Neuronal stem cell (in vitro differentiated cells): ENCODE results near the gene FSTL4.
A peak's percentile ranks its signal among the peaks of the same experiment; 100 is the strongest.

ENCODE experiments used
- DNase-seq: peaks from one replicate; pipeline ENCODE4 v3.0.0-alpha.2; 2013; ENCODE audit warnings: low spot score
- H2AFZ ChIP-seq: one replicate; pipeline ENCODE4 v1.6.1; 2013; ENCODE audit warnings: mild to moderate bottlenecking, low read length, inconsistent platforms
- H2AK5ac ChIP-seq: 2 replicates; pipeline ENCODE4 v1.6.1; 2013; ENCODE audit warnings: low read depth, mild to moderate bottlenecking, inconsistent platforms, low read length, moderate library complexity, mixed read lengths
- H2BK120ac ChIP-seq: 2 replicates; pipeline ENCODE4 v1.6.1; 2013; ENCODE audit warnings: low read depth, mild to moderate bottlenecking, inconsistent platforms, low read length, moderate library complexity, mixed read lengths
- H2BK12ac ChIP-seq: one replicate; pipeline ENCODE4 v1.6.1; 2013; ENCODE audit warnings: low read length, inconsistent platforms
- H2BK15ac ChIP-seq: 2 replicates; pipeline ENCODE4 v1.6.1; 2013; ENCODE audit warnings: mild to moderate bottlenecking, low read length, inconsistent platforms, mixed read lengths
- H2BK5ac ChIP-seq: one replicate; pipeline ENCODE4 v1.6.1; 2013; ENCODE audit warnings: inconsistent platforms, mild to moderate bottlenecking, low read length, moderate library complexity
- H3K14ac ChIP-seq: one replicate; pipeline ENCODE4 v1.6.1; 2013; ENCODE audit warnings: low read length, inconsistent platforms
- H3K18ac ChIP-seq: 2 replicates; pipeline ENCODE4 v1.6.1; 2013; ENCODE audit warnings: low read length, inconsistent platforms
- H3K23ac ChIP-seq: 2 replicates; pipeline ENCODE4 v1.6.1; 2013; ENCODE audit warnings: low read depth, mild to moderate bottlenecking, mixed read lengths, low read length, inconsistent platforms; ENCODE audit not compliant: poor library complexity
- H3K27ac ChIP-seq: replicated peaks from 3 replicates; pipeline ENCODE4 v1.5.1; 2013; ENCODE audit warnings: low read length, inconsistent platforms
- H3K27me3 ChIP-seq, 3 experiments: 2 replicates each; pipeline ENCODE4 v1.6.1; 2013; ENCODE audit warnings: low read length in 3 of 3, mild to moderate bottlenecking in 2 of 3, inconsistent platforms in 1 of 3, low read depth in 1 of 3, mixed read lengths in 1 of 3, moderate library complexity in 1 of 3; ENCODE audit not compliant: control insufficient read depth in 3 of 3, insufficient read depth in 3 of 3
- H3K36me3 ChIP-seq, 2 donors: replicated peaks in 1 of 2; 2 replicates each; pipeline ENCODE4 v1.6.1; 2013; ENCODE audit warnings: low read length in 2 of 2; ENCODE audit not compliant: control insufficient read depth in 2 of 2, insufficient read depth in 2 of 2
- H3K4ac ChIP-seq: 2 replicates; pipeline ENCODE4 v1.6.1; 2013; ENCODE audit warnings: inconsistent platforms, mild to moderate bottlenecking, low read length, moderate library complexity
- H3K4me1 ChIP-seq, 2 donors: 1 replicate in 1 of 2; 2 replicates in 1 of 2; pipeline ENCODE4 v1.6.1; 2013; ENCODE audit warnings: low read length in 2 of 2, low read depth in 1 of 2; ENCODE audit not compliant: control insufficient read depth in 2 of 2, insufficient read depth in 1 of 2
- H3K4me2 ChIP-seq: one replicate; pipeline ENCODE4 v1.6.1; 2013; ENCODE audit warnings: mild to moderate bottlenecking, low read length, inconsistent platforms; ENCODE audit not compliant: insufficient read depth, poor library complexity, severe bottlenecking
- H3K4me3 ChIP-seq, 2 donors: 2 replicates each; pipeline ENCODE4 v1.5.1; 2013; ENCODE audit warnings: low read length in 2 of 2, mild to moderate bottlenecking in 2 of 2, inconsistent platforms in 1 of 2, moderate library complexity in 1 of 2
- H3K79me1 ChIP-seq: one replicate; pipeline ENCODE4 v1.6.1; 2013; ENCODE audit warnings: low read depth, mild to moderate bottlenecking, inconsistent platforms, low read length, moderate library complexity
- H3K9ac ChIP-seq: one replicate; pipeline ENCODE4 v1.6.1; 2013; ENCODE audit warnings: mild to moderate bottlenecking, low read depth, low read length, inconsistent platforms; ENCODE audit not compliant: poor library complexity
- H3K9me3 ChIP-seq, 2 donors: replicated peaks in 1 of 2; 2 replicates each; pipeline versions ENCODE3 to v1.6.1; 2013; ENCODE audit warnings: low read length in 2 of 2, mild to moderate bottlenecking in 2 of 2, inconsistent platforms in 1 of 2, low read depth in 1 of 2, mixed read lengths in 1 of 2, moderate library complexity in 1 of 2; ENCODE audit not compliant: control insufficient read depth in 2 of 2, insufficient read depth in 1 of 2
- H4K8ac ChIP-seq: one replicate; pipeline ENCODE4 v1.6.1; 2013; ENCODE audit warnings: low read depth, mild to moderate bottlenecking, inconsistent platforms, low read length, moderate library complexity
- H4K91ac ChIP-seq: one replicate; pipeline ENCODE4 v1.6.1; 2013; ENCODE audit warnings: low read length, low read depth, mild to moderate bottlenecking, inconsistent platforms; ENCODE audit not compliant: poor library complexity
- WGBS, 2 donors: extraction: QIAGEN DNeasy Blood & Tissue Kit; methylation state at CpG; one replicate each; pipeline ENCODE4 v1.1.7; 2013; ENCODE audit warnings: missing lambda C conversion rate in 2 of 2, mixed read lengths in 1 of 2; ENCODE audit not compliant: insufficient read length in 2 of 2, insufficient replicate concordance in 1 of 2; ENCODE audit errors: extremely low coverage in 2 of 2; 5-methylcytosine and 5-hydroxymethylcytosine counted together

The FSTL4 gene

DNA sequence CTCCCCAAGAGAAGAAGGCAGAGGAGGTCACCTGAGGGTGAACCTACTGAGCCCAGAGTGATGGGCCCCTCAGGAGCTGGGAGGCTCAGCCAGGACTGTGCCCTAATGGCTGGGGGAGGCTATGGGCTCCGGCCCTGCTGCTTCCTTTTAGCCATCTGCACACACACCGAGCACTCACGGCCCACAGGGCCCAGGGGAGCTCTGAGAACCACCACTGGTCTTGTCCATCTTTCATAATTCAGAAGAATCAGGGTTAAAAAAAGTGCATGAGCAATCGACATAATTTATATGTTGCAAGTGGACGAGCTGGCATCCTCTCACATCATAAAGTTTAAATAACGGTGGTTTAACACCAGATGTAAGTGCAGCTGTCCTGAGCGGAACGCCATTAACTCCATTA is 162.1 kb downstream of the FSTL4 start:
- no peak overlapping the region for H2AK5ac ChIP-seq
- H4K8ac ChIP-seq, result no peak overlapping the region
- no peak overlapping the region for H2AFZ ChIP-seq
- peaks cover 0 to 3% (median 0%) of the 10 kb centered on the region in 3 experiments for H3K27me3 ChIP-seq
- no peak overlapping the region for H3K4me2 ChIP-seq
- no peak overlapping the region for H3K4ac ChIP-seq
- no peak overlapping the region for H2BK15ac ChIP-seq
- no peak overlapping the region for H2BK120ac ChIP-seq
- H4K91ac ChIP-seq, result no peak overlapping the region
- H3K36me3 ChIP-seq, result no peaks in the 10 kb centered on the region
- H3K18ac ChIP-seq, result no peak overlapping the region
- no peak overlapping the region for H3K27ac ChIP-seq
- no peak overlapping the region for H2BK5ac ChIP-seq
- H3K23ac ChIP-seq, result no peak overlapping the region
- H2BK12ac ChIP-seq, result no peak overlapping the region
- H3K9me3 ChIP-seq, result no peaks in the 10 kb centered on the region
- H3K4me3 ChIP-seq, result no peak overlapping the region
- no peaks in the 10 kb centered on the region for H3K4me1 ChIP-seq
- no peaks in the 10 kb centered on the region for H3K79me1 ChIP-seq
- no CpG with 5 or more reads among the region's 8 CpGs for WGBS, 2 donors
- H3K9ac ChIP-seq, result no peak overlapping the region
- no peak overlapping the region for H3K14ac ChIP-seq
- DNase-seq, result no peak

DNA sequence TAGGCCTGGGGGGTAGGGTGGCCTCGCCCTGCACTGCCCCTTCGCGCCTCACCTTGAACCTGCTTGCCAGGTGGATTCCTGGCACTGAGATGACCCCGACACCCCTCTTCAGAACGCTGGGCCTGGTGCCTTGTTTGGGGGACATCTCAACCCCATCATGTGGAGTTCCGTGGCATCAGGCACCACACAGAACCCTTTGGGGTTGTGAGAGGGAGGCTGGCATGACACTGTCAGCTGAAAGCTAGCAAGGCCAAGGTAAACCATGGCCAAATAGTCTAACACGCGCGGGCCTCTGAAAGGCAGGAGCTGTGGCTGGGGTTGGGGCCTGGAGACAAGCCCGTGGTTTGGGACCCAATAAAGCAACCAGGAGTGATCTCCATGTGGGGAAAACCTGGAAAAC is 163.2 kb downstream of the FSTL4 start:
- Histone ChIP-seq H3K79me1 (no peaks in the 10 kb centered on the region), H3K27ac (no peak overlapping the region), H3K9me3 (no peaks in the 10 kb centered on the region), H3K18ac (peak overlapping the region; percentile 46), H3K4me2 (no peak overlapping the region), H2AFZ (no peak overlapping the region), H2BK120ac (no peak overlapping the region), H3K4me3 (no peak overlapping the region), H4K8ac (no peak overlapping the region), H3K27me3 (peaks cover 0 to 3% (median 0%) of the 10 kb centered on the region in 3 experiments), H3K9ac (no peak overlapping the region), H3K36me3 (no peaks in the 10 kb centered on the region), H2BK12ac (no peak overlapping the region), H3K4ac (no peak overlapping the region), H2BK15ac (no peak overlapping the region), H4K91ac (no peak overlapping the region), H3K14ac (no peak overlapping the region), H2AK5ac (peak overlapping the region; percentile 49), H2BK5ac (no peak overlapping the region), H3K4me1 (no peaks in the 10 kb centered on the region), H3K23ac (peak overlapping the region; percentile 6)
- no CpG with 5 or more reads among the region's 10 CpGs for WGBS, 2 donors
- DNase-seq, result no peak

- H3K4me1 ChIP-seq, result no peaks in the 10 kb centered on the region
- no peak overlapping the region for H3K4ac ChIP-seq
- no peak overlapping the region for H3K14ac ChIP-seq
- H3K9me3 ChIP-seq, result no peaks in the 10 kb centered on the region
- H2AK5ac ChIP-seq, result peak overlapping the region; percentile 54
- peak overlapping the region; percentile 40 for H2BK120ac ChIP-seq
- H3K18ac ChIP-seq, result peak overlapping the region; percentile 65
- H3K79me1 ChIP-seq, result no peaks in the 10 kb centered on the region
- H4K91ac ChIP-seq, result peak overlapping the region; percentile 14
- H3K4me2 ChIP-seq, result no peak overlapping the region
- H2BK15ac ChIP-seq, result peak overlapping the region; percentile 51
- H3K27ac ChIP-seq, result no peak overlapping the region
- no peak overlapping the region for H2BK5ac ChIP-seq
- H3K23ac ChIP-seq, result peak overlapping the region; percentile 28
- H3K27me3 ChIP-seq, result peaks cover 0 to 4% (median 0%) of the 10 kb centered on the region in 3 experiments
- DNase-seq, result no peak
- no peak overlapping the region for H2BK12ac ChIP-seq
- H2AFZ ChIP-seq, result no peak overlapping the region
- H3K9ac ChIP-seq, result no peak overlapping the region
- WGBS, 2 donors, result no CpG with 5 or more reads among the region's 9 CpGs
- no peak overlapping the region for H3K4me3 ChIP-seq
- H3K36me3 ChIP-seq, result no peaks in the 10 kb centered on the region
- H4K8ac ChIP-seq, result peak overlapping the region; percentile 84
Measured at GRCh38 chr5:133446440-133446839, 165.9 kb downstream of the FSTL4 start.

DNA sequence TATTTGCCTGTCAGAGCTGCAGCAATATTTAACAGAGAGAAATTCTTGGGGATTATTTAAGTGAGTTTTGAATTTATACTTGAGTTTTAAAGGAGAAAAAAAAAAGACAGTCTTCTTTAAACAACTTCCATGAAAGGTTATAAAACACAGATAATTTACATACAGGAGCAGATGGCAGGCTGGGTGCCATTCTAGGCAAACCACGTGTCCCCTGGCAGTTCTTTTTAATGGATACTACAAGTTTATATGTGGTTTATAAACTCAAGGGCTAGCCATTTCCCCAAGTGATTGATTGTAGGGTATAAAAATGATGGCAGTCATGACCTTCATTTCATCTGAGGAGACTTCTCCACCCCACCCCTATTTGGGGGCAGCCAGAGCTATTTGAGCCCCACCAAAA is 166.6 kb downstream of the FSTL4 start:
- H3K27ac ChIP-seq, result no peak overlapping the region
- no peaks in the 10 kb centered on the region for H3K79me1 ChIP-seq
- H4K8ac ChIP-seq, result no peak overlapping the region
- no peak overlapping the region for H3K14ac ChIP-seq
- H3K36me3 ChIP-seq, result no peaks in the 10 kb centered on the region
- H3K4me3 ChIP-seq, result no peak overlapping the region
- H3K9me3 ChIP-seq, result no peaks in the 10 kb centered on the region
- no CpG with 5 or more reads among the region's 1 CpG for WGBS, 2 donors
- no peak overlapping the region for H2BK15ac ChIP-seq
- H4K91ac ChIP-seq, result no peak overlapping the region
- H2BK12ac ChIP-seq, result no peak overlapping the region
- H3K9ac ChIP-seq, result no peak overlapping the region
- no peak overlapping the region for H2AFZ ChIP-seq
- no peak overlapping the region for H2BK5ac ChIP-seq
- H3K4me2 ChIP-seq, result no peak overlapping the region
- no peak overlapping the region for H3K4ac ChIP-seq
- DNase-seq, result no peak
- peaks cover 0 to 7% (median 0%) of the 10 kb centered on the region in 3 experiments for H3K27me3 ChIP-seq
- no peaks in the 10 kb centered on the region for H3K4me1 ChIP-seq
- no peak overlapping the region for H2BK120ac ChIP-seq
- H3K18ac ChIP-seq, result no peak overlapping the region
- H2AK5ac ChIP-seq, result no peak overlapping the region
- no peak overlapping the region for H3K23ac ChIP-seq
